ENCODE data around the gene ZNF48.

The ZNF48 gene

GRCh38 chr16:30443631-30444030 lies 48.4 kb downstream of the ZNF48 start:
- no peak for DNase-seq (ENCODE audit: low read depth in 2 of 2)

DNA sequence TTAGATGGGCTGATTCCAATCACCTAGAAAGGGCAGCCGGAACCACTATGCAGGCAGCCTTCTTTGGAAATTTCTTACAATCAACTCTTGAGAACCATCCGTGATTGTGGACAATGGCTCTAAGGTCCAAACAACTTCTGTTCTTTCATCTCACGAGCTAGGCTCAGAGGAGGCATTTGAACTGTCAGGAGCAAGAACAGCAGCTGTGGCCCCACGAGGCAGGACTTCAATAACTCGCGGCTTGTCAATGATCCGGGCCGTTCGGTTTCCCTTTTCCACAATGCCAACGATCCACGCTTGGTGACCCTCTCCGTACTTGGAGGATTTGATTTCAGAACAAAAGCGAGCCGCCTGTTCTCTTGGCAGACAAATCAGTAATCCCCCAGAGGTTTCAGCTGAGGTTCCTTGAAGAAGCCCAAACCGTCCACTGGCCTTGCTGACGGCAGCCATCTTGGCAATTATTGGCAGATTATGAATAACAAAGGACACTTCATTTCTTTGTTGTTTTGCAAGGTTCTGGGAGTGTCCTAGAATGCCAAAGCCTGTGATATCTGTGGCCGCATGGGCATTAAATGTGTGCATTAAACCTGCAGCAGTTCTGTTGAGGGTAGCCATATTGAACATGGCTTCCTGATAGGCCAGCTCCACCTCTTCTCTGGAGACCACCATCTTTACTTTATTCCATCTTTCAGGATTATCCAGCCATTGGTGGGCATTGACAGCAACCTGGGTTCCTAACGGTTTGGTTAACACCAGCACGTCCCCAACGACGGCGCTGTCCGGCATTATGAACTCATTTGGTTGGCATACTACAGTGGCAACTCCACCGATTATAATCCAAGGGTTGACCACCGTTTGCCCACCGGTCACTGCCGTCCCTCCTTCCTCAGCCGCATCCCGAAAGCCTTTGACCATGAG lies 49.3 kb downstream of the ZNF48 start:
- no peak for DNase-seq (ENCODE audit: low read depth in 2 of 2)

DNA sequence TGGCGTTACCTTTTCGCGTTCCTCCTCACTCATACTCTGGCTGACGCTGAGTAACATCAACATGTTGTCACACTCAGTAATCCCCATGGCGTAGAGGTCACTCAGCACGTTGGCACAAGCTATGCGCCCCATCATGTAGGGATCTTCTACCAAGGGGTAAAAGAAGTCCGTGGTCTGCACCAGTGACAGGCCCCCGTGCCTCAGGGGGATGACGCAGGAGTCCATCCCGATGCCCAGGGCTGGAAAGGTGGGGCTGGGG lies 49.9 kb downstream of the ZNF48 start:
- DNase-seq (ENCODE audit: low read depth in 2 of 2): no peak

GRCh38 chr16:30445408-30446202 lies 50.4 kb downstream of the ZNF48 start, which contains the start of gene SEPHS2:
Gene SEPHS2, minus strand, starts transcription at chr16:30445874. Its CDS starts 147 bp downstream, at chr16:30445727.
- DNase-seq (ENCODE audit: low read depth in 2 of 2): peak; percentile 88 to 94

- DNase-seq (ENCODE audit: low read depth in 2 of 2): no peak
These were observed 51.0 kb downstream of the ZNF48 start for GRCh38 chr16:30446203-30446595.

GRCh38 chr16:30447512-30448226 lies 52.4 kb downstream of the ZNF48 start:
- DNase-seq (ENCODE audit: low read depth in 2 of 2): no peak

GRCh38 chr16:30449116-30449435 lies 53.9 kb downstream of the ZNF48 start:
- no peak for DNase-seq (ENCODE audit: low read depth in 2 of 2)
